ENCODE data around the gene HEYL.

Gene HEYL

DNA sequence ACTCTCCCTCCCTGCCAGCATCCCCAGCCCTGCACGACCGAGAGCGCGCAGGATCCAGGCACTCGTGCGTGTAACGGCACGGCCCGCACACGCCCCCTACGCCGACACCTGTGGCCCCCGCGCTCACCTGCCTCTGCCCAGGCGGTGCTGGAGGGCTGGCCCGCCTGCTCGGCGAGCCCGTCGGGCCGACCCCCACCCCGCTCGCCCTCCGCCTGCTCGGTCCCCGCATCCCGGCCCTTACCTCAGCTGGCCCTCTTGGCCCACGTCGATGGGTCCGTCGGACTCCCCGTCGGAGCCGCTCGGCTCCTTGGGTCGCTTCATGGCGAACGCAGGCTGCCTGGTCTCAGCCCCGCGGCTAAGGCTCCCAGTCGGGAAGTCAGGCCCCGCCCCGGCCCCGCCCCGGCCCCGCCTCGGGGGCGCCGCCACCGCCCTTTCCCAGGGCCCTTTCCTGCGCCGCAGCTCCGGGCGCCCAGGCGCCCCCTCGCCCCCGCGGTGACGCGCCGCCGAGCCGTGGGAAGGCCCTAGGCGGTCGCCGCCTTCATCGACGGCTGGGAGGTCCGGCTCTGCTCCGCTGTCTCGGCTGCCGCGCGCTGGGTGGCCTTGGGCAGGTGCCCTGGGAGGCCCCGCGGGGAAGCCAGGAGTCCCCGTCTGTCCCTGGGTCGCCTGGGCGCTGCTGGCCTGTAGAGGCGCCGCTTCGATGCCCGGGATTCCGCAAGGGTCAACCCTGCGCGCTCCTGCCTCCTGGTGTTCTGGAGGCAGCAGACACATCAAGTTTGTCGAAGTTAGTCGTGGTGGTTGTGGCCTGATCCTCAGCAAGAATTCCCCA is at the start of gene HEYL:
Gene HEYL, minus strand, starts transcription at position 339 of the 826 bp plus-strand sequence. Its CDS starts 18 bp downstream, at position 321.
- Histone ChIP-seq H3K9me3 (no peaks in the 10 kb centered on the region), H3K4me3 (peak within 1 kb of the TSS; percentile 74 to 91), H3K27ac (peak within 1 kb of the TSS; percentile 96 to 97), H3K27me3 (no peaks in the 10 kb centered on the region), H3K4me1 (peaks cover 0 to 85% (median 27%) of the 10 kb centered on the region in 4 donors), H3K36me3 (no peaks in the 10 kb centered on the region)
- DNase-seq: peak; percentile 74 to 91
- TF ChIP-seq, protein P1, sequence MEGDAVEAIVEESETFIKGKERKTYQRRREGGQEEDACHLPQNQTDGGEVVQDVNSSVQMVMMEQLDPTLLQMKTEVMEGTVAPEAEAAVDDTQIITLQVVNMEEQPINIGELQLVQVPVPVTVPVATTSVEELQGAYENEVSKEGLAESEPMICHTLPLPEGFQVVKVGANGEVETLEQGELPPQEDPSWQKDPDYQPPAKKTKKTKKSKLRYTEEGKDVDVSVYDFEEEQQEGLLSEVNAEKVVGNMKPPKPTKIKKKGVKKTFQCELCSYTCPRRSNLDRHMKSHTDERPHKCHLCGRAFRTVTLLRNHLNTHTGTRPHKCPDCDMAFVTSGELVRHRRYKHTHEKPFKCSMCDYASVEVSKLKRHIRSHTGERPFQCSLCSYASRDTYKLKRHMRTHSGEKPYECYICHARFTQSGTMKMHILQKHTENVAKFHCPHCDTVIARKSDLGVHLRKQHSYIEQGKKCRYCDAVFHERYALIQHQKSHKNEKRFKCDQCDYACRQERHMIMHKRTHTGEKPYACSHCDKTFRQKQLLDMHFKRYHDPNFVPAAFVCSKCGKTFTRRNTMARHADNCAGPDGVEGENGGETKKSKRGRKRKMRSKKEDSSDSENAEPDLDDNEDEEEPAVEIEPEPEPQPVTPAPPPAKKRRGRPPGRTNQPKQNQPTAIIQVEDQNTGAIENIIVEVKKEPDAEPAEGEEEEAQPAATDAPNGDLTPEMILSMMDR (IDR thresholded peaks at IDR 0.05): peak; percentile 64 to 65
- intact Hi-C loops (cut with DNase I; ENCODE audit: low total_unique reads): no loop called here

DNA sequence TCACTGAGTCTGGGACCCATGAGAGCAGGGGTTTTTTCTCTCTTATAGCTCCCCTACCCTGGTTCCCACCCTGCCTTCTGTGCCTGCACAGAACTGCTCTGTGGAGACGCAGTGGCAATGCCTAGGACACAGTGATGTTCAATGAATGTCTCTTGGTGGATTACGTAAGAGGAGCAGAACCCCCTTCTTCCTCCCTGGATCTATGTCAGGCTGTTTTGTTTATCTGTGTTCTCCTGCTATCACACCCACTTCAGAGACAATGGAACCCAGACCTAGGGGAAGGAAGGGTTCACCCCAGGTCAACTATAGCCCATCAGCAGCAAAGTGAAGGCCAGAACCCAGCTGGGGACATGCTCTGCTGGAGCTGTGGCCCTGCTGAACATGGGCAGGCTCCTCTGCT is 49.8 kb upstream of the HEYL start:
- Histone ChIP-seq H3K27me3 (peaks cover 0 to 83% of the 10 kb centered on the region in 2 donors), H3K9me3 (no peaks in the 10 kb centered on the region), H3K4me3 (no peak overlapping the region), H3K4me1 (peaks cover 0 to 24% (median 18%) of the 10 kb centered on the region in 4 donors), H3K36me3 (no peaks in the 10 kb centered on the region), H3K27ac (no peak overlapping the region)
- intact Hi-C loops (cut with DNase I; ENCODE audit: low total_unique reads): no loop called here
- TF ChIP-seq, protein P1 (IDR thresholded peaks at IDR 0.05): no peak
- no peak for DNase-seq

DNA sequence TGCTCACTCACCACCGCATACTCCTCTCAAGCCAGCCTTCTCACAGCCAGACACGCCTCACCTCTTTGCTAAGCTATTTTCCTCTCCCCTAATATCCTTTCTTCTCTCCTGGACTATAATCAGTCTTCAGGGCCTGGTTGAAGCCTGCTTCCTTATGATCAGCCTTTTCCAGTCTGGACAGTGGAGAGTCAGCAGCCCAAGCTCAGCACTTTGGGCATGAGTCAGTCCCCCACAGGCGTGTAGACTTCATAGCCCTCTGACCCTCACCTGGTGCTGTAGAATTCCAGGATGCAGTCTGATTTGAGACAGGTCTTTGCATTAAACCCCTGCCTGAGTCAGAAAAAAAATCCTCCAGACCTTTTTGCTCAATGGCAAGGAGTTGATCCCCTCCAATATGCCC is 49.3 kb upstream of the HEYL start:
- H3K9me3 ChIP-seq: no peaks in the 10 kb centered on the region
- peaks cover 0 to 88% of the 10 kb centered on the region in 2 donors for H3K27me3 ChIP-seq
- TF ChIP-seq, protein P1 (IDR thresholded peaks at IDR 0.05): no peak
- H3K4me3 ChIP-seq: no peak overlapping the region
- H3K36me3 ChIP-seq: no peaks in the 10 kb centered on the region
- intact Hi-C loops (cut with DNase I; ENCODE audit: low total_unique reads): no loop called here
- H3K4me1 ChIP-seq: peaks cover 0 to 24% (median 18%) of the 10 kb centered on the region in 4 donors
- no peak for DNase-seq
- H3K27ac ChIP-seq: no peak overlapping the region

DNA sequence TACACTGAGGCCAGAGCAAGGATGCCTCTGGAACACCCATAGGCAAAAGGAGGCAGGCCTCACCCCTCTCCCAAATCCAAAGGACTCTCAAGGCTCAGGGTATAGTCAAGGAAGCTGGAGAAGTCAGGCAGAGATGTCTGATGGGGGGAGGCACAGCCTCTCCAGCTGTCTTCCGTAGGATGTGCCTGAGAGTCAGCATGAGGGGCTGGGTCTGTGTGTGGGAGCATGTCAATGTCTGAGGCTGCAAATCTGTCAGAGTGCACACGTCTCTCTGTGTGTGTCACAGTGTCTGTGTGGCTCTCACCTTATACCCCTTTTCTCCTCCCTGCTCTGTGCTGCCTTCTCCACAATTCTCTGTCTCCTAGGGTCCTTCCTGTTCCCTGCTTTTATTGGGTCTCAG is 47.8 kb upstream of the HEYL start:
- H3K36me3 ChIP-seq: no peaks in the 10 kb centered on the region
- no peak for DNase-seq
- H3K27me3 ChIP-seq: peaks cover 0 to 93% of the 10 kb centered on the region in 2 donors

DNA sequence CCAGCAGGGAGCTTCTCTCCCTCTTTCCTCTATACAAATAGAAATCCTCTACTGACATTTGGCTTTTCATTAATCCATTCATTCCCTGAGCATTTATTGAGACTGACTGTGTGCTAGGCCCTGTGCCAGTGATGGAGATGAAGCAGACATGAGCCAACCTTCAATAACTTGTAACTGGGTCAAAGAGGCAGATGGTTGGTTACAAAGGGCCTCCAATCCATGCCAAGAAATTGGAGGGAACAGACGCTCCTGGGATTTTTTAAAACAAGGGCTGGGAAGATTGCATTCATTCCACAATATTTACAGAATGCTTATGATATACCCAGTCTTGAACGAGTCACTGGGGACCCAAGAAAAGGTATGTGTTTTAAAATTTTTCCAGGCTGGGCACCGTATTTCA is 45.6 kb upstream of the HEYL start:
- TF ChIP-seq, protein P1 (IDR thresholded peaks at IDR 0.05): no peak
- intact Hi-C loops (cut with DNase I; ENCODE audit: low total_unique reads): no loop called here
- H3K27ac ChIP-seq: no peak overlapping the region

More for the DNA sequence above, 47.8 kb upstream of the HEYL start:
- Histone ChIP-seq H3K4me3 (no peak overlapping the region), H3K27ac (no peak overlapping the region), H3K4me1 (peaks cover 0 to 17% (median 15%) of the 10 kb centered on the region in 4 donors), H3K9me3 (no peaks in the 10 kb centered on the region)
- intact Hi-C loops (cut with DNase I; ENCODE audit: low total_unique reads): no loop called here
- TF ChIP-seq, protein P1 (IDR thresholded peaks at IDR 0.05): no peak

More for the DNA sequence above, 45.6 kb upstream of the HEYL start:
- Histone ChIP-seq H3K4me3 (no peak overlapping the region), H3K4me1 (no peaks in the 10 kb centered on the region), H3K36me3 (no peaks in the 10 kb centered on the region), H3K9me3 (no peaks in the 10 kb centered on the region), H3K27me3 (peaks cover 0 to 84% of the 10 kb centered on the region in 2 donors)
- DNase-seq: no peak

Measured in tibial artery (tissue), 4 donors.